ENCODE measurements around the gene KRTAP19-6. TPM values are rescaled to one million over a fixed set of nuclear protein-coding genes. Genes with fewer than 3 reads are reported as not detected.

Gene KRTAP19-6
- total and polyA plus RNA-seq, 2 experiments from 2014 or later, result not detected

DNA sequence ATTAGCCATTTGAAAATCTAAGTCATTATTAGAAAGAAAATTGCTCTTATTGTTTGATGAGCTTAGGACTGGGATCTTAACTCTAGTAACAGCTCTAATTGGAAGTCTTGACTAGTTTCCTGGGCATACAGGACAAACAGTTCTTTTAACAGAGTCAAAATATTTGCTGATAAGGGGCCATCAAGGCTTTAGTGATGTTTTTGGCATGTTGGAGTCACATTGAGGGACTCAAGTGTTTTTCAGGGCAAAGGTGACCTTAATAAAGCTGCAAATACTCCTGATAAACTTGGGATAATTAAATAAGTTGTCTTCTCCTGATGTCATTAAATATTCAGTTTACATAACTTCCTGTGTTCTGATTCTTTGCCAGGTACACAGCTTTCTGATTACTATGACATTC, 26.0 kb upstream of the KRTAP19-6 start:
- Mint-ChIP-seq H3K9me3 (no peaks in the 10 kb centered on the region), H3K27me3 (ENCODE audit: insufficient read depth, low read depth, poor library complexity) (no peaks in the 10 kb centered on the region), H3K4me3 (no peak overlapping the region), H3K4me1 (no peaks in the 10 kb centered on the region; the same call in 2 of the 3 replicates), H3K27ac (no peak overlapping the region), H3K36me3 (ENCODE audit: low read depth) (no peaks in the 10 kb centered on the region)
- TF ChIP-seq EZH2 (IDR thresholded peaks at IDR 0.05; ENCODE audit: low read depth, unreplicated experiment) (no peak), NANOG (IDR thresholded peaks at IDR 0.05; ENCODE audit: borderline replicate concordance) (no peak), POLR2AphosphoS5 (IDR thresholded peaks at IDR 0.05; ENCODE audit: low read depth) (no peak), STAT1 (IDR thresholded peaks at IDR 0.05; ENCODE audit: unreplicated experiment) (no peak), ZNF331 (CRISPR knock-in tag; IDR thresholded peaks at IDR 0.05; ENCODE audit: low read depth) (no peak), CREB1 (CRISPR knock-in tag; IDR thresholded peaks at IDR 0.05; ENCODE audit: low read depth) (no peak), ZNF114 (CRISPR knock-in tag; IDR thresholded peaks at IDR 0.05) (no peak), EZH2phosphoT487 (IDR thresholded peaks at IDR 0.05; ENCODE audit: unreplicated experiment) (no peak), JUNB (IDR thresholded peaks at IDR 0.05; ENCODE audit: unreplicated experiment) (no peak)
- TF ChIP-seq, protein P1, sequence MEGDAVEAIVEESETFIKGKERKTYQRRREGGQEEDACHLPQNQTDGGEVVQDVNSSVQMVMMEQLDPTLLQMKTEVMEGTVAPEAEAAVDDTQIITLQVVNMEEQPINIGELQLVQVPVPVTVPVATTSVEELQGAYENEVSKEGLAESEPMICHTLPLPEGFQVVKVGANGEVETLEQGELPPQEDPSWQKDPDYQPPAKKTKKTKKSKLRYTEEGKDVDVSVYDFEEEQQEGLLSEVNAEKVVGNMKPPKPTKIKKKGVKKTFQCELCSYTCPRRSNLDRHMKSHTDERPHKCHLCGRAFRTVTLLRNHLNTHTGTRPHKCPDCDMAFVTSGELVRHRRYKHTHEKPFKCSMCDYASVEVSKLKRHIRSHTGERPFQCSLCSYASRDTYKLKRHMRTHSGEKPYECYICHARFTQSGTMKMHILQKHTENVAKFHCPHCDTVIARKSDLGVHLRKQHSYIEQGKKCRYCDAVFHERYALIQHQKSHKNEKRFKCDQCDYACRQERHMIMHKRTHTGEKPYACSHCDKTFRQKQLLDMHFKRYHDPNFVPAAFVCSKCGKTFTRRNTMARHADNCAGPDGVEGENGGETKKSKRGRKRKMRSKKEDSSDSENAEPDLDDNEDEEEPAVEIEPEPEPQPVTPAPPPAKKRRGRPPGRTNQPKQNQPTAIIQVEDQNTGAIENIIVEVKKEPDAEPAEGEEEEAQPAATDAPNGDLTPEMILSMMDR (conservative IDR thresholded peaks at IDR 0.05; ENCODE audit: low read depth in 2 of 2), result no peak
- TF ChIP-seq, protein P2, sequence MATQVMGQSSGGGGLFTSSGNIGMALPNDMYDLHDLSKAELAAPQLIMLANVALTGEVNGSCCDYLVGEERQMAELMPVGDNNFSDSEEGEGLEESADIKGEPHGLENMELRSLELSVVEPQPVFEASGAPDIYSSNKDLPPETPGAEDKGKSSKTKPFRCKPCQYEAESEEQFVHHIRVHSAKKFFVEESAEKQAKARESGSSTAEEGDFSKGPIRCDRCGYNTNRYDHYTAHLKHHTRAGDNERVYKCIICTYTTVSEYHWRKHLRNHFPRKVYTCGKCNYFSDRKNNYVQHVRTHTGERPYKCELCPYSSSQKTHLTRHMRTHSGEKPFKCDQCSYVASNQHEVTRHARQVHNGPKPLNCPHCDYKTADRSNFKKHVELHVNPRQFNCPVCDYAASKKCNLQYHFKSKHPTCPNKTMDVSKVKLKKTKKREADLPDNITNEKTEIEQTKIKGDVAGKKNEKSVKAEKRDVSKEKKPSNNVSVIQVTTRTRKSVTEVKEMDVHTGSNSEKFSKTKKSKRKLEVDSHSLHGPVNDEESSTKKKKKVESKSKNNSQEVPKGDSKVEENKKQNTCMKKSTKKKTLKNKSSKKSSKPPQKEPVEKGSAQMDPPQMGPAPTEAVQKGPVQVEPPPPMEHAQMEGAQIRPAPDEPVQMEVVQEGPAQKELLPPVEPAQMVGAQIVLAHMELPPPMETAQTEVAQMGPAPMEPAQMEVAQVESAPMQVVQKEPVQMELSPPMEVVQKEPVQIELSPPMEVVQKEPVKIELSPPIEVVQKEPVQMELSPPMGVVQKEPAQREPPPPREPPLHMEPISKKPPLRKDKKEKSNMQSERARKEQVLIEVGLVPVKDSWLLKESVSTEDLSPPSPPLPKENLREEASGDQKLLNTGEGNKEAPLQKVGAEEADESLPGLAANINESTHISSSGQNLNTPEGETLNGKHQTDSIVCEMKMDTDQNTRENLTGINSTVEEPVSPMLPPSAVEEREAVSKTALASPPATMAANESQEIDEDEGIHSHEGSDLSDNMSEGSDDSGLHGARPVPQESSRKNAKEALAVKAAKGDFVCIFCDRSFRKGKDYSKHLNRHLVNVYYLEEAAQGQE (IDR thresholded peaks at IDR 0.05; ENCODE audit: unreplicated experiment), result no peak
- TF ChIP-seq, protein P3, sequence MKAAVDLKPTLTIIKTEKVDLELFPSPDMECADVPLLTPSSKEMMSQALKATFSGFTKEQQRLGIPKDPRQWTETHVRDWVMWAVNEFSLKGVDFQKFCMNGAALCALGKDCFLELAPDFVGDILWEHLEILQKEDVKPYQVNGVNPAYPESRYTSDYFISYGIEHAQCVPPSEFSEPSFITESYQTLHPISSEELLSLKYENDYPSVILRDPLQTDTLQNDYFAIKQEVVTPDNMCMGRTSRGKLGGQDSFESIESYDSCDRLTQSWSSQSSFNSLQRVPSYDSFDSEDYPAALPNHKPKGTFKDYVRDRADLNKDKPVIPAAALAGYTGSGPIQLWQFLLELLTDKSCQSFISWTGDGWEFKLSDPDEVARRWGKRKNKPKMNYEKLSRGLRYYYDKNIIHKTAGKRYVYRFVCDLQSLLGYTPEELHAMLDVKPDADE (IDR thresholded peaks at IDR 0.05), result no peak
- TF ChIP-seq, protein P4, sequence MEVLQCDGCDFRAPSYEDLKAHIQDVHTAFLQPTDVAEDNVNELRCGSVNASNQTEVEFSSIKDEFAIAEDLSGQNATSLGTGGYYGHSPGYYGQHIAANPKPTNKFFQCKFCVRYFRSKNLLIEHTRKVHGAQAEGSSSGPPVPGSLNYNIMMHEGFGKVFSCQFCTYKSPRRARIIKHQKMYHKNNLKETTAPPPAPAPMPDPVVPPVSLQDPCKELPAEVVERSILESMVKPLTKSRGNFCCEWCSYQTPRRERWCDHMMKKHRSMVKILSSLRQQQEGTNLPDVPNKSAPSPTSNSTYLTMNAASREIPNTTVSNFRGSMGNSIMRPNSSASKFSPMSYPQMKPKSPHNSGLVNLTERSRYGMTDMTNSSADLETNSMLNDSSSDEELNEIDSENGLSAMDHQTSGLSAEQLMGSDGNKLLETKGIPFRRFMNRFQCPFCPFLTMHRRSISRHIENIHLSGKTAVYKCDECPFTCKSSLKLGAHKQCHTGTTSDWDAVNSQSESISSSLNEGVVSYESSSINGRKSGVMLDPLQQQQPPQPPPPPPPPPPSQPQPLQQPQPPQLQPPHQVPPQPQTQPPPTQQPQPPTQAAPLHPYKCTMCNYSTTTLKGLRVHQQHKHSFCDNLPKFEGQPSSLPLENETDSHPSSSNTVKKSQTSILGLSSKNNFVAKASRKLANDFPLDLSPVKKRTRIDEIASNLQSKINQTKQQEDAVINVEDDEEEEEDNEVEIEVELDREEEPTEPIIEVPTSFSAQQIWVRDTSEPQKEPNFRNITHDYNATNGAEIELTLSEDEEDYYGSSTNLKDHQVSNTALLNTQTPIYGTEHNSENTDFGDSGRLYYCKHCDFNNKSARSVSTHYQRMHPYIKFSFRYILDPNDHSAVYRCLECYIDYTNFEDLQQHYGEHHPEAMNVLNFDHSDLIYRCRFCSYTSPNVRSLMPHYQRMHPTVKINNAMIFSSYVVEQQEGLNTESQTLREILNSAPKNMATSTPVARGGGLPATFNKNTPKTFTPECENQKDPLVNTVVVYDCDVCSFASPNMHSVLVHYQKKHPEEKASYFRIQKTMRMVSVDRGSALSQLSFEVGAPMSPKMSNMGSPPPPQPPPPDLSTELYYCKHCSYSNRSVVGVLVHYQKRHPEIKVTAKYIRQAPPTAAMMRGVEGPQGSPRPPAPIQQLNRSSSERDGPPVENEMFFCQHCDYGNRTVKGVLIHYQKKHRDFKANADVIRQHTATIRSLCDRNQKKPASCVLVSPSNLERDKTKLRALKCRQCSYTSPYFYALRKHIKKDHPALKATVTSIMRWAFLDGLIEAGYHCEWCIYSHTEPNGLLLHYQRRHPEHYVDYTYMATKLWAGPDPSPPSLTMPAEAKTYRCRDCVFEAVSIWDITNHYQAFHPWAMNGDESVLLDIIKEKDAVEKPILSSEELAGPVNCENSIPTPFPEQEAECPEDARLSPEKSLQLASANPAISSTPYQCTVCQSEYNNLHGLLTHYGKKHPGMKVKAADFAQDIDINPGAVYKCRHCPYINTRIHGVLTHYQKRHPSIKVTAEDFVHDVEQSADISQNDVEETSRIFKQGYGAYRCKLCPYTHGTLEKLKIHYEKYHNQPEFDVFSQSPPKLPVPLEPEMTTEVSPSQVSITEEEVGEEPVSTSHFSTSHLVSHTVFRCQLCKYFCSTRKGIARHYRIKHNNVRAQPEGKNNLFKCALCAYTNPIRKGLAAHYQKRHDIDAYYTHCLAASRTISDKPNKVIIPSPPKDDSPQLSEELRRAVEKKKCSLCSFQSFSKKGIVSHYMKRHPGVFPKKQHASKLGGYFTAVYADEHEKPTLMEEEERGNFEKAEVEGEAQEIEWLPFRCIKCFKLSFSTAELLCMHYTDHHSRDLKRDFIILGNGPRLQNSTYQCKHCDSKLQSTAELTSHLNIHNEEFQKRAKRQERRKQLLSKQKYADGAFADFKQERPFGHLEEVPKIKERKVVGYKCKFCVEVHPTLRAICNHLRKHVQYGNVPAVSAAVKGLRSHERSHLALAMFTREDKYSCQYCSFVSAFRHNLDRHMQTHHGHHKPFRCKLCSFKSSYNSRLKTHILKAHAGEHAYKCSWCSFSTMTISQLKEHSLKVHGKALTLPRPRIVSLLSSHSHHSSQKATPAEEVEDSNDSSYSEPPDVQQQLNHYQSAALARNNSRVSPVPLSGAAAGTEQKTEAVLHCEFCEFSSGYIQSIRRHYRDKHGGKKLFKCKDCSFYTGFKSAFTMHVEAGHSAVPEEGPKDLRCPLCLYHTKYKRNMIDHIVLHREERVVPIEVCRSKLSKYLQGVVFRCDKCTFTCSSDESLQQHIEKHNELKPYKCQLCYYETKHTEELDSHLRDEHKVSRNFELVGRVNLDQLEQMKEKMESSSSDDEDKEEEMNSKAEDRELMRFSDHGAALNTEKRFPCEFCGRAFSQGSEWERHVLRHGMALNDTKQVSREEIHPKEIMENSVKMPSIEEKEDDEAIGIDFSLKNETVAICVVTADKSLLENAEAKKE (CRISPR knock-in tag; IDR thresholded peaks at IDR 0.05), result no peak
- ATAC-seq (no peak), DNase-seq (ENCODE audit: low spot score) (no peak)
- Histone ChIP-seq H4K20me1 (replicated peaks; ENCODE audit: insufficient read depth) (no peaks in the 10 kb centered on the region), H3F3A (replicated peaks; ENCODE audit: low read depth) (no peaks in the 10 kb centered on the region), H3K27me3 (ENCODE audit: insufficient read depth) (no peaks in the 10 kb centered on the region), H3K79me2 (replicated peaks; ENCODE audit: insufficient read depth) (no peaks in the 10 kb centered on the region), H3K4me1 (ENCODE audit: insufficient read depth) (no peaks in the 10 kb centered on the region), H3K9me2 (ENCODE audit: insufficient read depth) (peaks cover 7% of the 10 kb centered on the region), H3K36me3 (ENCODE audit: insufficient read depth) (no peaks in the 10 kb centered on the region), H2AFZ (no peak overlapping the region), H3K27ac (ENCODE audit: low read depth) (no peak overlapping the region), H3K4me3 (no peak overlapping the region), H3K4me2 (no peak overlapping the region)
